Heart left ventricle (tissue), 13 donors: ENCODE data around the gene CWC27.

Experiments
- POLR2A ChIP-seq, 2 donors: fragments of 450-650 bp; IDR thresholded peaks; one replicate each; pipeline ENCODE4 v1.6.1; 2017; ENCODE audit warnings: antibody characterized with exemption in 2 of 2, mild to moderate bottlenecking in 2 of 2, moderate library complexity in 2 of 2
- TF ChIP-seq, protein P1 (sequence below), 12 donors: fragments of 200-600 bp; sonication (generic) in 4 of 12; IDR thresholded peaks; one replicate each; pipeline versions ENCODE4 v1.5.0 to v1.8.0; 2018 to 2022; ENCODE audit warnings: antibody characterized with exemption in 12 of 12, mild to moderate bottlenecking in 5 of 12
- donor health status: ischemic (EF 13 %, LVEDD 7.1; RV severe dilation, severe dysfunction).
- donor health status: DM: no; HTN: yes; CAD: no.
- donor health status: DM: no; HTN: no; CAD: no.
- donor health status: ischemic (EF 25% LVEDD 6.9; RV normal size, moderate dysfunction).
- donor health status: ischemic (EF 25% LVEDD 5.7; RV mildly dilated, moderate dysfunction).
- donor health status: ischemic (EF 35%, LVEDD 5.7; RV mildly dilated, moderate dysfunction).
- donor health status: nonischemic (EF 11% LVEDD 7.7; RV severe dilation, severe dysfunction).
- donor health status: DM: yes; HTN: yes; CAD: no.
- donor health status: PGD.
- donor health status: ischemic (EF 29% LVEDD 5.4; RV normal size, mild dysfunction).
- donor health status: nonischemic (EF 23%, LVEDD 6.1; RV moderate dilation, normal function).

DNA sequence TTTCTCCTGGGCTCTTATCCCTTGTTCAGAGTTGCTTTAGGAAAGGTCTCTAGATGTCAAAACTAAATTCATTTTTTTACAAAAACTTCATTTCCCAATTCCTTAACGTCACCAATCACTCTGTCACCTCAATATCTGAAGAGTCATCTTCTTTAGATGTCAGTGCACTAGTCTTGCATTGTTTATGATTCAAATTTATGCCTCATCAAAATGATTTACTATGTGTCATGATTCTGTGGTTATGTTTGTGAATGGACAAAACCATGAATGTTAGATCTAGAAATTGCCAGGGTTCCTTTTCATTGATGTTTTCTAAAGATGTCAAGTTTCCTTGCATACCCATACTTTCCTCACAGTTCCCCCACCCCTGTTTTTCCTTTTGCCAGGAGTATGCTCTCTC is 21.5 kb downstream of the CWC27 start:
- TF ChIP-seq, protein P1, sequence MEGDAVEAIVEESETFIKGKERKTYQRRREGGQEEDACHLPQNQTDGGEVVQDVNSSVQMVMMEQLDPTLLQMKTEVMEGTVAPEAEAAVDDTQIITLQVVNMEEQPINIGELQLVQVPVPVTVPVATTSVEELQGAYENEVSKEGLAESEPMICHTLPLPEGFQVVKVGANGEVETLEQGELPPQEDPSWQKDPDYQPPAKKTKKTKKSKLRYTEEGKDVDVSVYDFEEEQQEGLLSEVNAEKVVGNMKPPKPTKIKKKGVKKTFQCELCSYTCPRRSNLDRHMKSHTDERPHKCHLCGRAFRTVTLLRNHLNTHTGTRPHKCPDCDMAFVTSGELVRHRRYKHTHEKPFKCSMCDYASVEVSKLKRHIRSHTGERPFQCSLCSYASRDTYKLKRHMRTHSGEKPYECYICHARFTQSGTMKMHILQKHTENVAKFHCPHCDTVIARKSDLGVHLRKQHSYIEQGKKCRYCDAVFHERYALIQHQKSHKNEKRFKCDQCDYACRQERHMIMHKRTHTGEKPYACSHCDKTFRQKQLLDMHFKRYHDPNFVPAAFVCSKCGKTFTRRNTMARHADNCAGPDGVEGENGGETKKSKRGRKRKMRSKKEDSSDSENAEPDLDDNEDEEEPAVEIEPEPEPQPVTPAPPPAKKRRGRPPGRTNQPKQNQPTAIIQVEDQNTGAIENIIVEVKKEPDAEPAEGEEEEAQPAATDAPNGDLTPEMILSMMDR (IDR thresholded peaks at IDR 0.05): no peak
- no peak for TF ChIP-seq POLR2A (IDR thresholded peaks at IDR 0.05)
